Measurements from ENCODE around the gene LMF1.

Gene LMF1

GRCh38 chr16:927406-927805, 43.4 kb downstream of the LMF1 start:
- DNase-seq, result no peak

DNA sequence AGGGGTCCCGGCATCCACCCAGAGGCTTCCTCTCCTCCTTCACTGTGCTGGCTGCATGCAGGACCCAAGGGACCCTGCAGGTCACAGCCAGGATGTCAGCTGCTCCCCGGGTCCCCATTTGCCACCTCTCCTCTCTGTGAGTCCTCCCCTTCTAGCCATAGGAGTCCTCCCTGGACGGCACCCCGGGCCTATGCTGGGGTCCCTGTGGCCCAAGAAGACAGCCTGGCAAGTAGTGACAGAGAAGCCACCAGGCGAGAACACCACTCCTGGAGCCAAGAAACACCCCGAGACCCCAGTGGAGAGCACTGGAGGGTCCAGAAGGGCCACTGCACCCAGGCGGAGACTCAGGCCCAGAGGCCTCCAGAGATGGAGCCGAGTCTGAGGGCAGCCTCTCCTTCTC, 44.1 kb downstream of the LMF1 start:
- DNase-seq, result no peak

DNA sequence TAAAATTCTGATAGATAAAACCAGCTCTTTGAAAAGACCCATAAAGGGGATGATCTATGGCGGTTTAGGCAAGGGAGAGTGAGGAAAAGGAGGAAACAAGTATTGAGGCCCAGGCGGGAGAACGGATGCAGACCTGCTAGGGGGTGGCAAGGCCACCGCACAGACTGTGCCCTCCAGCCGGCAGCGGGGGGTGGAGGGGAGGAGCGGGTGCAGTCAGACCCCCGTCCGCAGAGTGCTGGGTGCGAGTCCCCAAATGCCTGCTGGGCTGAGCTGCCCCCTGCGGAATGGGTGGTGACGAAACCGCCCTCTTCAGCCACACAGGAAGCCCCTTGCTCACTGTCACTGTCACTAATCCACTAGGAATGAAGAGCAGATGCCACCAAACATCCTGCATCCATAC, 46.0 kb downstream of the LMF1 start:
- DNase-seq, result no peak

DNA sequence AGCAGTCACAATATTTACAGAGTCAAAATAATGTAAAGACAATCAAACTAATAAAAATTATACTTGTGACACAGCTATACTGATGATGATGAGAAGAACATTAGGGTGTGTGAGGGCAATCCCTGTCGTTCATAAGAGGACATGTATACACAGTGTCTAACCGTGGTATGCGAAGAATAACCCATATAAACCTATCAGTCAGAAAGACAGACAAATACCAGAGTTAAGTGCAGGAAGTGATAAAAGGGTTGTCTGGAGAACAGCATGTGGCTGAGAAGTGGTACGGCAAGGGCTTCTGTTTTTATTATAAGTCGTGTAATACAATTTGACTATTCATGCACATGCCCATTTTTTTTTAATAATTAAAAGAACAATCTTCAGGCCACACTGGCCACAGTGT, 46.7 kb downstream of the LMF1 start:
- no peak for DNase-seq

DNA sequence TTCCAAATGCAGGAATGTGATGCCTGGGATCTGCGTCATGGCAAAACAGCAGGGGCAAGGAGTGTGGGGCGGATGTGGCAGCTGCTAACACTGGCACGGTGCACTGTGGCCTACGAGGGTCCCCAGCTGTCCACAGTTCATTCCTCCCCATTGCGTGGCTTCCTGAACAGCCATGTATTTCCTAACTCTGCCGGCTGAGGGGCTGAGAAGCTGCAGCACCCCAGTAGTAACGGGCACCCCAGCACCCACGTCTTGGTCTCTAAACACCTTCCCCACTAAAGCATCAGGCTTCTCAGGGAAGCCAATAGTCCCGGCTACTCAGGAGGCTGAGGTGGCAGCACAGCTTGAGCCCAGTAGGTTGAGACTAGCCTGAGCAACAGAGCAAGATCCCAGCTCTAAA, 47.6 kb downstream of the LMF1 start:
- no peak for DNase-seq

GRCh38 chr16:922051-922450, 48.7 kb downstream of the LMF1 start:
- DNase-seq, result no peak

DNA sequence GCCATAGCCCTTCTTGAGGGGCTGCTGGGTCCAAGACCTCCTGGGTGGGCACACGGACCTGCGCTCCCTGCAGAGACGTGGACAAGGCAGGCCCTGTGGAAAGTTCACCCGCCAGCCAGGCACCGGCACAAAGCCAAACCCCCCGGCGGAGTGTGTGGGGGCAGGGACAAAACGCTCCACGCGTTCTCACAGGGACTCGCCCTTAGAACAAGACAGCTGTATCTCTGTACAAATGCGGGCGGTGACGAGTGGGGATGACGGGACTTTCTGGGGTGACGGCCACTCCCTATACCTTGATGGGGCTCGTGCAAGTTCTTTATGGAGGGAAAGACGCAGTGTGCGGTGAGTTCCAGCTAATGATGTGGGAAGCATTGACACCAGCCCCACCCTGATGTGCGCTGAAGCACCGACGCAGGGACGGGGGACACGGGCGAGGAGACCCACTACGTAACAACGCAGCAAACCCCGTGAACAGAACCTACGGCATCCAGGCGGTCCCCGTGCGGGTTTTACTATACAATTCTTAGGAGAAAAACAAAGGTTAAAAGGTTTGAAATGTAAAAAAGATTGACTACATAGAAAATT, 49.4 kb downstream of the LMF1 start:
- DNase-seq, result no peak

DNA sequence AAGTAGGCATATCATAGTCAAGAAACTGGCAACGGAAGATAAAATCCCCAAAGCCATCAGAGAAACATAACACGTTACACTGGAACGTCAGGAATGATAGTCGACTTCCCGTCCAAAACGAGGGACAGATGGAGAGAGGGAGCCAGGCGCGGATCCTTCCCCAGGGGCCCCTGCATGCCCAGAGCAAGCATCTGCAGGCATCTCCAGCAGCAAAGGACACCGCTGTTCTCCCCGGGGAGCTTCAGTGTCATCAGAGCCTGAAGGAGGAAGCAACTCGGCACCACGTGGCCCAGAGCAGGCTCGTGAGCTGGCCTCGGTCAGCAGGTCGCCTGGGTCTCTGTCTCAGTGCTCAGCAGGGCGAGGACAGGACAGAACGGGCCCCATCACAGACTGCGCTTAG, 50.1 kb downstream of the LMF1 start:
- DNase-seq, result no peak

- no peak for DNase-seq
These were observed 50.6 kb downstream of the LMF1 start for GRCh38 chr16:920051-920681.

- DNase-seq, result no peak
These were observed 51.1 kb downstream of the LMF1 start for GRCh38 chr16:919658-920050.

DNA sequence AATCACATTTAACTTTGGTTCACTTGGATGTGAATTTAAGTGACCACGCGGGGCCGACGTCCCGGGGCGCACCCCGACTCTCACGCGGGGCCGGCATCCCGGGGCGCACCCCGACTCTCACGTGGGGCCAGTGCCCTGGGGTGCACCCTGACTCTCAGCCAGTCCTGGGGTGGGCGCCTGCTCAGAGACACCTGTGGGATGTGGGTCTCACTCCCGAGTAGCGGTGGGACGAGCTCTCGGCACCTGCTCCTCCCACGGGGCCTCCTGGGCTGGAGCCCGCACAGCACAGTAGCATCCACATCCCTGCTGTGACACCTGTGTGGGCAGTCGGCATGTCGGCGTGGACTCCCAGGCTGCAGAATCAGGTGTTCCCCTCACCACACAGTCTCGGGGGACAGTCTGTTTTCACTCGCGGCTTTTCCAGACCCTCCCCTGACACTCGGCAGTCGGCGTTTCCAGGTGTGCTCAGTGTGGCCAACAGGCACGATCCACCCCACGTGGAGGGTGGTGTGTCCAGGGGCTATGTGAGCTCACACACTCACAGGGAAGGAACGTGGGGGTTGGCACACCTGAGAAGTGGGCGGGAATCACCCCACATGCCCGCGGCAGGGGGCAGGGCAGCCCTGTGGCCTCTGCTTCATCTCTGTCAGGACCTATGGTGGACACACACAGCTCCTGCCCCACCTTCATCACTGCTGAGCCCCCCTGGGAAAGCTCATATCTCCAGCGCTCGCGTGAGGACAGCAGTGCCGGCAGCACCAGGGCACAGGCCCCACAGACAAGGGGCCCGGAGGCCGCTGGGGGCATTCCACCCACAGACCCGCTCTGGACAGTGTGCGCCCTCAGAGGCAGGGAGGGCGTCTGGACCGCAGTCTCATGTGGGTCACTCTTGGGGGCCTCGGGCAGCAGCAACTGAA, 51.8 kb downstream of the LMF1 start:
- DNase-seq, result no peak

- no peak for DNase-seq
These were observed 52.7 kb downstream of the LMF1 start for GRCh38 chr16:918068-918467.

DNA sequence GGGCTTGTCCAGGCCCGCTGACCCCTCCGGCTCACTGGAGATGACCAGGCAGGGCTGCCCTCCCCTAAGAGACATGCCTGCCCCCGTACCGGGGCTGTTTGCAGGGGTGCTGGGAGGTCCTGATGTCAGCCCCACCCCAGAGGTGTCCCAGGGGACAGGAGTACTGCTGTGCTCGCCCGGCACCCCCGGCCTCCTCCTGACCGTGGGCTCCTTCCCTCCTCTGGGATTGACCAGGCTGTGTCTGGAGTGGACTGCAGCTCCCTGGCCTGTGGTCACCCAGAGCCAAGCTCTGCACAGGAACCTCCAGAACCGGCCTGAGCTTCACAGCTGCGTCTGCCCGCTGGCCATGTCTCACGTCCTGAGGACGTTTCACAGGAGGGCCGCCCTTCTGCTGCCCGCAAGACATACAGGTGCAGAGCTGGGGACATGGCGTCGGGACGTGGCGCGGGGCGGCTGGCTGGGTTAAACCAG, 53.2 kb downstream of the LMF1 start:
- no peak for DNase-seq

DNA sequence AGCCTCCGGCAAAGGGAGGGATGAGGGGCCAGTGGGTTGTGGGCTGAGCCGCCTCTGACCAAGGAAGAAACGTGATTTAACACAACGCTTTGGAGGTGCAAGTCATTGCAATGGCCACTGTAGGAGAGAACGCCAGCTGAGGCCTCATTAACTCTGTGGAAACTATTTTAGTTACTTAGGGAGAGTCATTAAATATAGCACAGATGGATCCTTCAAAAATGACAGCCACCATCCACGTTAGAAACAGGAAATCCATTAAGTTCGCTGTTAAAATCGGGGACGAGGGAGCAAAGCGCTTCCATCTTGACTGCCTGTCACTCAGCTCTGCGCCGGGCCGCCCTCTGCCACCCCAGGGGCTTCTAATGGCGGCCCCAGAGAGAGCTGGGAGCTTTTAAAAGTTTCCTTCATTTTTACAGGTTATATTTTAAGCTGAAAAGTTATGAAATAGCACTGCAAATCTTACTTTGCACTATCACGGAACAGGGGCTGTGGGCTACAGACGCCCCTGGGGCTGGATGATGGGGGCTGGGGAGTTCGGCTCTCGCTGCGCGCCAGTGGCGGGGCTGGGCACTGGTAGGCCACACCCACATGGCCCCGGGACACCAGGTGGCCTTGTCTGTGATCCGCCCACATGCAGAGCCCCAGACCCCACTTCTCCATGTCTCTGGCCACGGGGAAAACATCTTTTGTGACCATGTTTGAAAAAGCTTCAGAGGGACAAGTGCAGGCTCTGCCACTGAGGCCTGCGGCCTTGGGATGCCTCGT, 54.6 kb downstream of the LMF1 start:
- no peak for DNase-seq

DNA sequence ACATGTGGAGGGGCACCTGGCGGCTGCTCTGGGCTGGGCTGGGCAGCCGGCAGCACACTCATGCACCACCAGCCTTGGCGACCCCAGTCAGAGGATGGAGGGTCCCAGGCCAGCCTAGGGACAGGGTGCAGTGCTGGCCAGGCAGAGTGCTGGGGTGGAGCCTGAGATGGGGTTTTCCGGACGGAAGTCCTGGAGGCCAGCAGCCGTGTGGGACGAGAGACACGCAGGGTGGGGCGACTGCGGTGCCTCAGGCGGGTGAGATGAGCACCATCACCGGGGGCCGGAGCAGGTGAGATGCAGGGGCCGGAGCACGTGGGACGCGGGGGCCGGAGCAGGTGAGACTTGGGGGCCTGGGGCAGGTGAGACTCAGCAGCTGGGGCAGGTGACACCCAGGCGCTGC, 55.2 kb downstream of the LMF1 start:
- no peak for DNase-seq

DNA sequence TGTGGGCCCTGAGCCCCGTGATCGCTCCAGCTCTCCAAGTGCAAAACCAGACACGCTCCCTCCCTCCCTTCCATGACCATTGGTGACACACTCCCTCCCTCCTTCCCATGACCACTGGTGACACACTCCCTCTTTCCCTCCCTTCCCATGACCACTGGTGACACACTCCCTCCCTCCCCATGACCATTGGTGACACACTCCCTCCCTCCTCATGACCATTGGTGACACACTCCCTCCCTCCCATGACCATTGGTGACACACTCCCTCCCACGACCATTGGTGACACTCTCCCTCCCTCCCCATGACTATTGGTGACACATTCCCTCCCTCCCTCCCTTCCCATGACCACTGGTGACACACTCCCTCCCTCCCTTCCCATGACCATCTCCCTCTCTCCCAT, 56.3 kb downstream of the LMF1 start:
- no peak for DNase-seq

GRCh38 chr16:913817-914439, 56.9 kb downstream of the LMF1 start:
- DNase-seq, result no peak

DNA sequence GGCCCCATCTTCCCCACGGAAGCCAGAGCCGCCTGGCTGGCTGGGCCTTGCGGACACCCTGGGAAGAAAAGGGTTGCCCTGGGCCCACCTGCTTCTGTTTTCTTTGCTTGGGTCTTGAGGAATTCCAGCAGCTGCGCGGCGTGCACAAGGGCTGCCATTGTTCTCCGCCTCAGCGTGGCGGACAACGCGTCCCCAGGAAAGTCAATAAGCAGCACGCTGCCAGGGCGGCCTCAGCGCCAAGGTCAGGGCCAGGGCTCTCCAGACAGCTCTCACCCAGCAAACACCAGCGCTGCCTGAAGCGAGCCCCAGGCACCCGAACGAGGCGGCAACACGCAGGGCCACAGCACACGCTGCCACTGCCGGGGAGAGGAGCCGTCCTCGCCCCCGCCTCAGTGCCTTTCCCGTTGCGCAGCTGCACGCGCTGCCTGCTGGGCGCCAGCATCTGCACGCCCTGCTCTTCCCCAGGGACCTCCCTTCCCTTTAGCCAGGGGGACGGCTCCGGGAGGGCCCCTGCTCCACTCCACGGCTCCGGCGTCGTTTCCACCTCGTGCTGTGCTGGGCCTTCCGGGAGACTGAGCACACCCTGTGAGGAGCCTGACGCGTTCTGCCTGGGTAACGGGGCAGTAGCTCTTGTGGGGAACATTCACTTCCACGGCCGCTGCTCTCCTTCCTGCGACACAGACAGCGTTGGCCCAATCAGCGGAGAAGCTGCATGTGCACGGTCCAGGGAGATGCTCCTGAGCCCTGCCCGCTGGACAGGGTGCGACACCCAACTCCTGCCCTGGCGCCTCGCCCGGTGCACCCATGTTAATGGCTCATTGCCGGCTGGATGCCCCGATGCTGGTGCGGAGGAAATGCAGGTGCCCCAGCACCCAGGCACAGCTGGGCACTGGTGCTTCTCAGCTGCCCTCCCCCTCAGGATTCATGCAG, 57.8 kb downstream of the LMF1 start:
- DNase-seq, result no peak

DNA sequence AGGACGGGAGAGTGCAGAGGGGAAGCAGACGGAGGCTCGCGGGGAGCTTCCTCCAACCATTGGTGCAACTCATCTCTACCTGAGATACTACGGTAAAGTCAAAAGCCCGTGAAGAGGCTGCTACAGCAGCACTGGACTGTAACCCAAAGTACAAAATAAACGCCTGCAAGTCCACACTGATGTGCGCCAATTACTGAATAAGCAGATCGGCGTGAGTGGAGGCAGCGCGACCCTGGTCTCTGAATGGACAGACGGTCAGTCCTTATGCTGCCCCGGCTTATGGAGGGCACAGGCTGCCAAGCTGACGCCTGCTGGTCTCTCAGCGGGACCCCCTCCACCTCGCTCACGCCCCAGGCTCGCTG, 58.5 kb downstream of the LMF1 start:
- DNase-seq, result no peak

GRCh38 chr16:911604-912321, 59.0 kb downstream of the LMF1 start:
- no peak for DNase-seq

DNA sequence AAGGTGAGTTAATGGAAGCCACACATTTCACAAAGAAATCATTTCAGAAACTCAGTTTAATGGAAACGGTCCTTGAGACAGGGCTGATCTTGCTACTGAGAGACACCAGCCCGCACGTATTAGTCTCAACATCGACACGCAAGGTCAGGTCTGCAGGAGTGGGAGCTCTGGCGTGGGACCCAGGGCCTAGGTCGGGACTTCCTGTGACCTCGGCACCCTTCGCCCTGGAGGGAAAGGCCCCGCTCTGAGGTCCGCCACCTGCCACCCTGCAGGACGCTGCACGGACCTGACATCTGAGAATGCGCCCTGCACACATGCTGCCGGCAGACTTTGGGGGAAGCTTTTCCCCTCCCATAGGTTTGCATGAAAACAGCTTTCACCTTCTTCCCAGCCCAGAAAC, 59.7 kb downstream of the LMF1 start:
- no peak for DNase-seq

Measured in stimulated activated CD8-positive, alpha-beta memory T cell treated with anti-CD3 and anti-CD28 coated beads, Interleukin-4, amount 100 ng/mL, for 48 hours (primary cell).